Measurements from ENCODE around the gene PLXNA4.

PLXNA4 gene

GRCh38 chr7:132345030-132345429 is 231.2 kb downstream of the PLXNA4 start:
- DNase-seq, result no peak

DNA sequence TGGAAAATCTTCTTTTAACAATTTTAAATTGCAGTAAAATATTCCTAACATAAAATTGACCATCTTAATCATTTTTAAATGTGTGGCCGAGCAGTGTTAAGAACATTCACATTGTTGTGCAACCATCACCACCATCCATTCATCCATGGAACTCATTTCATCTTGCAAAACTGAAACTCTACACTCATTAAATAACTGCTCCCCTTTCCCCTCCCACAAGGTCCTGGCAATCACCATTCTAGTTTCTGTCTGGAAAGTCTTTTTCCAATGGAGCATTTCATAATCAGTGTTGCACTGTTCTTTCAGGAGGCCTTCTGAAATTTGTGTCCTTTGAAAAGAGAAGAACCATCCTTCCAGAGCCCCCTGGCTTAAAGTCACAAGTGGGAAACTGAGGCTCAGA is 233.1 kb downstream of the PLXNA4 start:
- no peak for DNase-seq

- DNase-seq, result no peak
Observed at GRCh38 chr7:132337450-132338080, 238.7 kb downstream of the PLXNA4 start.

DNA sequence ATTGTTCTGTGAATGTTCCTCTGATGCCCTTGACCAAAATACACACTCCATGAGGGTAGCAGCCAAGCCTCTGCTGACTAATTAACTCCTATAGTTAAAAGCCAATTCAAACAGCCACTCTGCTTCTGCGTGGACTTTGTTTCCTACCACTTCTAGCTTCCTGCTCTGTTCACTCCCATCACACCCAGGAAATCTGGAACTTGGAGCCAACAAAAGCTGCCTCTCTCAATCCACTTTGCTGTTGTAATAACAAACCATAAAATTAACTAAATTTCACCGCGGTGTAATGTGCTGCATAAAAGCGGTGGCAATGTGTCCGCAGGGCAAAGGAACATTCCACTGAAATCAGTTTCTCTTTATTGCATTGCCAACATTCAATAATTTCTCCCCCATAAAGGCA is 239.5 kb downstream of the PLXNA4 start:
- DNase-seq, result no peak

GRCh38 chr7:132333301-132333700 is 243.0 kb downstream of the PLXNA4 start:
- DNase-seq, result no peak

DNA sequence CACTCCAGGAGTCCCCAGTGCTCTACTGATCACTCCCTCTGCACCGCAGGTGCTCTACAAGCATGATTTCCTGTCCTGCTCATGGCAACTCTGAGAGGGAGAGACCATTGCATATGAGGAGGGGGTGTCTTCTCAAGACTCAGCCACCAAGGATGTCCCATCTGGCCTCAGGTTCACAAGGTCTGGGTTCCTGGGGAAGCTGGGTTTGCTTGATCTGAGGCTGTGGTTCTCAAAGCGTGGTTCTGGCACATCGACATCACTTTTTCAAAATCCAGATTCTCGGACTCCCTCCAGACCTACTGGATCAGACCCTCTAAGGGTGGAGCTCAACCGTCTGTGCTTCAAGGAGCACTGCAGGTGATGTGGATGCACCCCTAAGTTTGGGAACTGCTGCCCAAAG is 247.5 kb downstream of the PLXNA4 start:
- no peak for DNase-seq

DNA sequence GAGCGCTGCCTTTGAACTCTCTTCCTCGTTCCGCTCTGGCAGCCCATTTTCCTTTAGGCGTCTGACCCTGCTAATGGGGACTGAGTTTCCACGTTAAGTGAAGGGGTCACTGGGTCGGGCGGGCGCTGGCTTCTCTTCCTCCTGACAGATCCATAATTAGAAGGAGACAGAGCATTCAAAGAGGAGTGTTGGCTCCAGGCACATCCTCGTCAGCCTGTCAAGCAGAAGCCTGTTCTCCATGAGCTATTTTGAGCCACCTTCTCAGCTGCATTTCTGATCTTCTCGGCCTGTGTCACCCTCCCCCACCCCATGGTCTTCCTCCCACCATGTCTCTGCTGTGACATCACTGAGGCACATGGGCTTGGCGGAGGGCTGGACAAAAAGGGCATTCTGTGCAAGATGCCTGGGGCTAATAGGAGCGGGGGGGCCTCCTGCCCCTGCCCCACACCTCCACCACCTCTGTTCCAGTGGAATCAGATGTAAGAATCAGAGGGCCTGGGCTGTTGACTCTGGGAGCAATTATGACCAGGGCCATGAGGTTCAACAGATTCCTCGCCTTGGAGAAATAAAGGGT is 248.1 kb downstream of the PLXNA4 start:
- no peak for DNase-seq

DNA sequence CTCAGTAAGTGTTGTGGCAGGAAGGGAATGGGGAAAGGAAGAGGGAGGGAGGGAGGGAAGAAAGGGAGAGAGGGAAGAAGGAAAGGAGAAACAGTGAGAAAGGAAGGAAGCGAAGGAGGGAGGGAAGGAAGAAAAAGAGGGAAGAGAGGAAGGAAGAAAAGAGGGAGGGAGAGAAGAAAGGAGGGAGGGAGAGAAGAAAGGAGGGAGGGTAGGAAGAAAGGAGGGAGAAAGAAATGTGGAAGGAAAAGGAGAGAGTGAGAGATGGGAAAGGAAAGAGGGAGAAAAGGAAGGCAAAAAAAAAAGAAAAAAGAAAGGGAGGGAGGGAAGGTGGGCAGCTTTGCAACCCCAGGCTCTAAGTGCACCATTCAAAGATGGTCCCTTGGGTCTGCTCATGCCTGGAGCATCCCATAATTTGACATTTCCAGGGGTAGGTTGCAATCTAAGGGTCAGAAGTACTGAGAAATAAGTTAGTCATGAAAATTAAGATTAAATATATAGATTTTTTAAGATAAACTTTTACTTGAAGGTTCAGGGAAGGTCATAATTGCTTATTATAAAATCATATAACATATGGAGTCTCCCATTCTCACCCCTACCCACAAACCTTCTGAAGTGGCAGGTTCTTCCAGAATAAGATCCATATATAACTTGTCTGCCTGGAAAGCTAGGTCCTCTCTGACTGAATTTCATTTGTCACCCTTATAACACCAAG is 249.2 kb downstream of the PLXNA4 start:
- no peak for DNase-seq

- no peak for DNase-seq
Observed at GRCh38 chr7:132322970-132323369, 253.3 kb downstream of the PLXNA4 start.

DNA sequence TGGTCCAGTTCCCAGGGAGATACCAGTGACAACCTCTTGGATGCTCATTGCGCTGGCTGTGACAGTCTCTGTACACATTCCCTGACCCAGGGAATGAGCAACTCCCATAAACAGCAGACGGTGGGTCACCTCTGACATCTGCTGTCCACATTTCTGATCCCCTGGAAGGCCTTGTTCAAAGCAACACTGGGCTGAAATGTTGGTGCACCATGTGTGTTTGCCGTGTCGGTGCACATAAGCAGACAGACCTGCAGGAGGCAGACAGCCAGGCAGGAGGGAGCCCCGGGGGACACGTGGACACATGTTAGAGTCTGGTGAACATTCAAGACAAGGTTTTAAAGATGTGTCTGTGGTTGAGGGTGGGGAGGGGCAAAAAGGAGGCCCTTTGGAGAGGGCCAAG is 254.9 kb downstream of the PLXNA4 start:
- no peak for DNase-seq

- DNase-seq, result no peak
Observed at GRCh38 chr7:132319481-132319880, 256.8 kb downstream of the PLXNA4 start.

DNA sequence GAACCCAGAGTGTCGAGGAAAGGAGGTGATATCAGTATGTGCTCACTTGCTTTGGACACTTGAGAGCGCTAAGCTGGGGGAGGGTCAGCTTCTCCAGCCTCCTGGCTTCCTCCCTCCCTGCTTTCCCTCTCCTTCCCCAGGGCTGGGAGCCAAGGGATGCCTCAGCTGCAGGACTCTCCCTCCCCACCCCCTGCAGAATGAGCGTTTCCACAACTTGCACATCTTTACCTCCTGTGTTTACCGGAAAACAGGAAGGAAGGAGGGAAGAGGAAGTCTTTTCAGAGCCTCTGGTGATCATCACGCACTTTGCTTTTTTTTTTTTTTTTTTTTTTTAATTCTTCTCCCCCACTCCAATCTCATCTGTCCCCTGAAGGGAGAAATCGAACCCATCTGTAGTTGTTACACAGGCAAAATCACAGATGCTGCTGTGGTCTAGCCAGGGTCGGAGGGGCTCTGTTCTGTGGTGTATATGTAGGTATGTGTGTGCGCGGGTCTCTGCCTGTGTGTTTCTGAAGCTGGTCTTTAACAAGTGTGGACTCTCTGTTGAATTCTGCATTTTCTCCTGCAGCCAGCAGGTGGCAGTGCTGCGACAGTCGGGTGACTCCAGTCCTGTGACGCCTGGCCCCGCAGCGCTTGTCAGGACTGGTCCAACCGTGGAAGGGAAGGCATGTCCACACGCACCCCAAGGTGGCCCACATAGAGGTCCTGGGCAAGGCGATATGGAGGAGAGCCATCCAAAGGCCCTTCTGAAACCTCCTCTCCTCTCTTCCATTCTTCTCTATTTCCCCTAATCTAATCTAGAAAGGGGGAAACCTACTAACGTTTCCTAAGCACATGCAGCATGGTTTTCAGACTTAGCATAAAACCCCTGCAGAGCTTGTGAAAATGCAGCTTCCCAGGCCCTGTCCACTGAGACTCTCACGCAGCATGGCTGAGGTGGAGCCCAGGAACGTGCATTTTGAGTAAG is 257.6 kb downstream of the PLXNA4 start:
- peak; percentile 60 for DNase-seq

- no peak for DNase-seq
Observed at GRCh38 chr7:132317701-132318351, 258.4 kb downstream of the PLXNA4 start.

GRCh38 chr7:132312531-132313055 is 263.7 kb downstream of the PLXNA4 start:
- no peak for DNase-seq

DNA sequence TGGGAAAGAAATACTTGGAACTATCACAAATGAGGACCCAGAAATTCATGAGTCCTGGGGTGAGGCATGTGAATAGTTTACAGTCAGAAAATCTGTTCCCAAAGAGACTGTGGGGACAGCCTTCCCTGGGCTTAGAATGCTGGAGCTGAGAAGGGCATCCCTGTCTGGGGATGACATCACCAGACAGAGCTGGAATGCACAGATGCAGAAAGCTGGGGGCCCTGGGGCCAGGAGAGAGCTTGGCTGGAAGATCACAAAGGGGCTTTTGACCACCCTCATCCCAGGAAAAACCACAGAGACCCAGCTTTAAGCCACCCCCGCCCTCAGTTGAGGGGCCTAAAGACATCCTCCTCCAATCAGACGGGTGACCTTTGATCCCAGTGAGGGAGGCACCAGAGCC is 264.5 kb downstream of the PLXNA4 start:
- DNase-seq, result no peak

DNA sequence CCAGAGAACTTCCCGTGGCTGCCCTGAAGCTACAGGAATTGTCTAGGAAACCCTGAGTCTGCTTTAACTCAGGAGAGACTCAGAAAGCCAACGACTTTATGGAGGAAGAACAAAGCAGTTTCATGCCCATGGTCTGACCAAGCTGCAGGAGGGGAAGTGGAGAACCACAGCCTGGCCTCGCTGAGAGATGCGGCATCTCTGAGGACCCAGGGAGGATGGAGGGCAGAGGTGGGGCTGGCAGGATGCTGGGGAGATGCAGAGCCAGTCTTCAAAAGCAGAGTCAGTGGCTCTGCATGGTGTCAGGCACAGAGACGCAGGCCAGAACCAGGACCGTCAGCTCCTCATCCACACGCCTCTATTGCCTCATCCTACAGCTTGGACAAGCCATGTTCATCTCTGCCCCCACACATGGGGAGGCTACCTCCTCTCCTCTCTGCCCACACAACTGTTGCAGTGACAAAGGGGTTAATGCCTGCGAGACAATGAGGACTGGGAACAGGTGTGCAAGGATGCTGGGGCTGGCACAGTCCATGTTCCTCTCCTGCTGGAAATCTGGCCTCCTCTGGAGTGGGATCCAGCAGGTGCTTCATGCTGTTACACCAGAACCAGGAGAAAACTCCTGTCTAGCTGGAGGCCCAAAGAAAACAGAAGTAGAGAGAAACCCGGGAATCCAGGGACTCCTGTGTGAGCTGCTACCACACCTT is 267.0 kb downstream of the PLXNA4 start:
- DNase-seq, result no peak

DNA sequence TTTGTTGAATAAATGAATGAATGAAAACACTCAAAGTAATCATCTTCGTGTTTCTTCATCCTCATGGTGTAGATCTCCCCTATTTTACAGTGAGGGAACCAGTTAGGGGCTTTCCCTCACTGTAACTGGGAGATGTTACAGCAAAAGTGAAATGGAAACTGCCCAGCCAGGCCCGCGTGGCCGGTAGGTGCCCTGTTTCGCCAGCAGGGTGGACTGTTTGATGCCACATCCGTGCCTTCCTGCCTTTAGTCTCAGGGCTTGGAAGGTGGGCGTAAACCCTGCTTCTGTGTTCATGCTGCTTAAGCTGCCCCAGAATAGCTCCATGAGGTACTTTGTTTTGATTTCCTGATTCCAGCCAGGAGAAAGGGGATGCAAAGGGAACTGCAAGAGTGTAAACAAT is 268.8 kb downstream of the PLXNA4 start:
- no peak for DNase-seq

DNA sequence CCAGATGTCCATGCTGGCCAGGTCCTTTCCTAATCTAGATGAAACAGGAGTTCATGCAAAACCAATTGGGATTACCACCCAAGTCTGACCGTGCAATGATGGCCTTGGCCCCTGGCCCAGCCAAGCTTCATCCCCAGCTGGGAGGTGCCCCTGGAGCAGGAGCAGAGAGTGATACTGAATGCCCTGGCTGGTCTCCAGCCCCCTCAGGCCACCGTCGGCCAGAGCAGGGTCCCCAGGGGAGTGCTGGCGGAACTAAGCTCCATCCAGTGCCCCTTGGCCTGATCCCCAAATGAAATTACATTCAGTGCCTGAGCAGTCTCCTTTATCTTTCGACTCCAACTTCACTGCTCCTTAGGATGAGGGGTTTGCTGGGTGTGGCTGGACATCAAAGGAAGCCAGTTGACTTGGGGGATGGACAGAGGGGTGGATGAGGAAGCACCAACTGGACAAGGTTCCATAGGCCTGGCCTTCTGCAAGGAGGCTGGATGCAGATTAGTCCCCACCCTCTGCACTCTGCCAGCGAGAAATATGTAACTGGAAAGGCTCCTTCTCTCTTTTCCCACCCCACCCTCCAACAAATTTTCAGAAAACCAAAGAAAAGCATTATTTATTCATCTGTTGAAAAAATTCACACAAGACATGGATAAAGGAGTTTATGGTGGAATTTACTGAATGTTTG is 275.5 kb downstream of the PLXNA4 start:
- no peak for DNase-seq

DNA sequence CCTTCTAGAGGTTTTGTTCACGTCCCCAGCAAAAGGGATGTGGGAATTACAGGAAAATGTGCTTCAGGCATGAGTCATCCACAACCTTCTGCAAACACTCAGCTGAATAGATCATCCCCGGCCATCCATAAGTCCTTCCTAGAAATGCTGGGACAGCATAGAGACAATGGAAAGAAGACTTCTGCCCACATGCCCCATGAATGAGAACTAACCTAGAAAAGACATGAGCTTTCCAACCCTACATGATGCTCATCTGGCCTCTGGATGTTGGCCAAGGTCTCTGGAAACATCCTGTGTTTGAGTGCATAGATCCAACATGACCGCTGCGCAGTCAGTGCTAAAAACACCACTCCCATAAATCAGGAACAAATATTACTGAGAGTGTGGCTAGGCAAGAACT is 277.5 kb downstream of the PLXNA4 start:
- DNase-seq, result no peak

DNA sequence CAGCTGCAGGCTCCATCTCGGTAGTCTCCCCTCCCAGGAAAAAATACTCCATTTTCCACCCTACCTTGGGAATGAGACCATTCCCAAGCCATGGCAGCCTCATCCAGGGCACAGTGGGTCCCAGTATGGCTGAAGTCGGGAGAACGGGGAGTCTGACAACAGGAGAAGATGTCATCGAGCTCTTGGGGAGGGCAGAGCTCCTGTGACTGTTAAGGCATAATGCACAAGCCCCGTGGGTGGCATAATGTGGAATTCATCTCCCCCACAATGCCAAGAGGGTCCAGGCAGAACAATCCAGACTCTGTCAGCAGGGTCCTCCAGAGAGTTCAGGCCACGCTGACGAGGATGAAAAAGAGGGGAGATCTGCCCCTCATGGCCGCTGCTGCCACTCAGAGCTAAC is 279.4 kb downstream of the PLXNA4 start:
- no peak for DNase-seq

DNA sequence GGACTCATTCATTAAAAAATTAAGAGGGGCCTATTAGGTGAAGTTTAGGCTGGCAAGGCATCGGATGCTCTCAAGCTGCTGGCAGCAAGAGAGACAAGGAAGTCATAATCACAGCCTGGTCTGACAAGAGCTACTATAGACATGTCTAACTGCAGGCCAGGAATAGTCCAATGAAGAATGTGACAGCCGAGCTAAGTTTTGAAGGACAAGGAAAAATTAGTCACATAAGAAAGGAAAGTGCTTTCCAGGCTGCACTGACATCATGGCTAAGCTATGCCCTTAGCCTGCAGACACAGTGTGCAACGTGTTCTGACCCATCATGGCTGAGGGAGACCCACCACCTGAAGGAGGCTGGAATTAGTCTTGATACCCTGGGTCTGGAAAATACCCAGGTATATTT is 281.1 kb downstream of the PLXNA4 start:
- DNase-seq, result no peak

Data from NCI-H1436 (cell line).